ENCODE measurements around the gene IRF3.
A peak's percentile ranks its signal among the peaks of the same experiment; 100 is the strongest.

IRF3 gene

DNA sequence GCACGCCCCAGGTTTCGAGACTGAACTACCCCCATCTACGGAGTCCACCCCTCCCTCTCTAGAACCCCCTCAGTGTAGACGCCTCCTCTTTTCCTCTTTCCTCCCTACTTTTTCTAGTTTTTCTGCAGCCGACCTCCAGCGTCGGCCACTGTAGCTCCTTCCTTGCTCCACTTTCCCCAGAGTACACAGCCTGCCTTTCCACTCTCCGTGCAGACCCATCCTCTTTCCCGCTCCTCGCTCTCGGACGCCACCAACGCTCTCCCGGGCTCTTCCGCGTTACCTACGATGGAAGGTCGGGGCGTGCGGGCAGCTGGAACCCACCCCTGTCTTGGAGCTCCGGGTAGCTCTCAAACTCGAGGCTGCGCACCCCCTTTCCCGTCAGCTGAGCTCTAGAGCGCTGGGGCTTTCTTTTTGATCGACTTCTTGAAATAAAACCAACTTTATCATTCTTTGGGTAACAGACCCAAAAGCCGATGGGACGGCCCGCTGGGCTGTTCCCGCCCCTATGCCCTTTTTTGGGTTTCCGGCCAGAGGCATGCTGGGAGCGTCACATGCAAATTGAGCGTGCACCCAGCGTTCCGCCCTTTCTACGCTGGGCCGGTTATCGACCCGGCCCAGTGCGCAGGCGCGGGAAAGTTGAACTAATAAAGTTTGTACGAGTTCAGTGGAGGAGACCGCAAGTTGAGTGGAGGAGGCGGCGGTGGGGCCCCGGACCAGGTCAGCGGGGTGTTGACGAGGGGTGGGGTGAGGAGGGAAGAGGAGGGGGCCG, at the start of gene IRF3, which contains the start of gene BCL2L12:
IRF3 (minus strand) TSS at position 507 of the 769 bp plus-strand sequence. CDS start 1,019 bp downstream, outside the sequence.
BCL2L12 (plus strand) TSS at position 583 of the 769 bp plus-strand sequence. CDS start 760 bp downstream, outside the sequence.
- peak; percentile 97 for DNase-seq (ENCODE audit: low read depth)

DNA sequence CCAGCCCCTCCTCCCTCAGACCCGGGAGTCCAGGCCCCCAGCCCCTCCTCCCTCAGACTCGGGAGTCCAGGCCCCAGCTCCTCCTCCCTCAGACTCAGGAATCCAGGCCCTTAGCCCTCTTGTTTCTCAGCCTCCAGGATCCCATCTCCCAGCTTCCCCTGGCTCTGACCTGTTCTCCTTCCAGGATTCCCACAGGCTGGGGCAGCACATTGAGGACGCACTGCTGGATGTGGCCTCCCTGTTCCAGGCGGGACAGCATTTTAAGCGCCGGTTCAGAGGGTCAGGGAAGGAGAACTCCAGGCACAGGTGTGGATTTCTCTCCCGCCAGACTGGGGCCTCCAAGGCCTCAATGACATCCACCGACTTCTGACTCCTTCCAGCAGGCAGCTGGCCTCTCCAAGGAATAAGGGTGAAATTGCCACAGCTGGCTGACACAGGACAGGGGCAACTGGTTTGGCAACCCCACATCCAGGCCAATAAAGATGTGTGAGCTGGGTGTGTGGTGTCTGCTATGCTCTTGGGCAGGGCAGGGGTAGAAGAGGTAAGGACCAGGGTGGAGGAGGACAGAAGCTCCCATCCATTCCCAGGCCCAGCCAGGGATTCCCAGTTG, 47.7 kb upstream of the IRF3 start:
- DNase-seq (ENCODE audit: low read depth), result no peak

DNA sequence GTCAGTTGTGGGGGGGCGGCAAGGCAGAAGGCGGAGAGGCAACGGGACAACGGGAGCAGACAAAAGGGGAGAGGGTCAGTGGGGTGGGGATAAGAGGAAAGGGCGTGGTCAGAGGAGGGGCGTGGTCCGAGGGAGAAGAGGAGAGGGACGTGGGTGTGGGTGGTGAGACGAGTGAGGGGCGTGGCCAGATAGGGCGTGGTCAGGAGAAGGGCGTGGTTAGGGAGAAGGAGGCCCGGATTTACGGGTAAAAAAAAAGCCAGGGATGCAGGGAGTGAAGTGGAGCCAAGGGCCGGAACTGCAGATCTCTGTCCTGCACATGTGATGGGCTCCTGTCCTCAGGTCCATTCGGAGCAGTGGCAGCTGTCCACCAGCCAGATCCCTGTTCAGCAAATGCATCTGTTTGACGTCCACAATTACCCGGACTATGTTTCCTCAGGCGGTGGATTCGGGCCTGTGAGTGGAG, 46.8 kb upstream of the IRF3 start:
- DNase-seq (ENCODE audit: low read depth), result no peak

DNA sequence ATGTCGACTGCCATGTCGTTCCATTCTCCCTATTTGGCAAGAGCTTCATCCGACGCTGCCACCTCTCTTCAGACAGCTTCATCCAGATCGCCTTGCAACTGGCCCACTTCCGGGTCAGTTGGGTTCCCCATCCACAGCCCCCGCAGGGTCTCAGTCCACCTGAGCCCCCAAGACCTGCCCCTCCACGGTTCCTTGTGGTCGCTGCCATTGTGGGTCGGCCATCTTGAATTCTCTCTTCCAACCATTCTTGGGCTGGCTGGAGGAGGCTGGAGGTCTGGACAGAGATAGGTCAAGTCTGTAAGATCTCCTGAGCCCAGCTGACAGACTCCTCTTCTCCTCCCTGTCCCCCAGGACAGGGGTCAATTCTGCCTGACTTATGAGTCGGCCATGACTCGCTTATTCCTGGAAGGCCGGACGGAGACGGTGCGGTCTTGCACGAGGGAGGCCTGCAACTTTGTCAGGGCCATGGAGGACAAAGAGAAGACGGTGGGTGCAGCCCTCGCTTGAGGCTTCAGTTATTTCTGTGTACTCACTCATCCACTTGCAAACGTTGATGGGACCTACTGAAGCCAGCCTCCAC, 44.8 kb upstream of the IRF3 start:
- DNase-seq (ENCODE audit: low read depth), result no peak

GRCh38 chr19:49705919-49706318, 40.3 kb upstream of the IRF3 start:
- DNase-seq (ENCODE audit: low read depth), result no peak

- DNase-seq (ENCODE audit: low read depth), result no peak
Observed at GRCh38 chr19:49704888-49705642, 39.4 kb upstream of the IRF3 start.

GRCh38 chr19:49701271-49701786, 35.7 kb upstream of the IRF3 start:
- no peak for DNase-seq (ENCODE audit: low read depth)

GRCh38 chr19:49700563-49700962, 34.9 kb upstream of the IRF3 start:
- no peak for DNase-seq (ENCODE audit: low read depth)

DNA sequence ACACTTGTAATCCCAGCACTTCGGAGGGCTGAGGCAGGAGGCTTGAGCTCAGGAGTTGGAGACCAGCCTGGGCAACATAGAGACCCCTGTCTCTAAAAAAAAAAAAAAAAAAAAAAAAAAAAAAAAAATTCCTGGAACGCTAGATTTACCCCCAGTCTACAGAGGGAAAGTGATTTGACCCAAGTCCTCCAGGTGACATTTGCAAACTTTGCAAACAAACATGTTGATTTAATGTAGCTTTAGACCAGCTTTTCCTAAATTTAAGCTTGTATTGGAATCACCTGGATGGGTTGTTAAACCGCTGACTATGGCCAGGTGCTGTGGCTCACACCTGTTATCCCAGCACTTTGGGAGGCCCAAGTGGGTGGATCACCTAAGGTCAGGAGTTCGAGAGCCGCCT, 33.7 kb upstream of the IRF3 start:
- DNase-seq (ENCODE audit: low read depth), result no peak

DNA sequence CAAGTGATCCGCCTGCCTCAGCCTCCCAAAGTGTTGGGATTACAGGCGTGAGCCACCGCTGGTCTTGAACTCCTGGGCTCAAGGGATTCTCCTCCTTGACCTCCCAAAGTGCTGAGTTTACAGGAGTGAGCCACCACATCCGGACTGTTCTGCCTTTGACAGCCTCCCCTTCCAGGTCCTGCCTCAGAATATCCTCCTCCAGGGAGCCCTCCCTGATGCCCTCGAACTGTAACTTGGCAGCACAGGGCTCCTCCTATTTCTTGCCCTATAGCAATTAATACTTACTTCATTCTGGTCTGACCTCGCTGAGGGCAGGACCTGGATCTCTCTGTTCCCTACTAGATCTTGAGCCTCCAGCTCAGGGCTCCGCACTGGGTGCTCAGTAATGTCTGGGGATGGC, 31.2 kb upstream of the IRF3 start:
- no peak for DNase-seq (ENCODE audit: low read depth)

GRCh38 chr19:49696115-49696514, 30.5 kb upstream of the IRF3 start:
- no peak for DNase-seq (ENCODE audit: low read depth)

DNA sequence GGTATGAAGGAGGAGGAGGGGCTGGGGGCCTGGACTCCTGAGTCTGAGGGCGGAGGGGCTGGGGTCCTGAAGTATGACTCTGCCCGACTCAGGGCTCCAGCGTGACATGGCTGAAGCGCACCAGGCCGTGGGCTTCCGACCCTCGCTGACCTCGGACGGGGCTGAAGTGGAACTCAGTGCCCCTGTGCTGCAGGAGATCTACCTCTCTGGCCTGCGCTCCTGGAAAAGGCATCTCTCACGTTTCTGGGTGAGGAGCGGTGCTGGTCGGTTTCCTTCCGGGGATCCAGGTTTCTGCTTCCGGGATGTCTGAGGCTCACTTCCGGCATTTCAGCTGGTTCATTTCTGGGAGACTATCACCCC, 26.5 kb upstream of the IRF3 start:
- DNase-seq (ENCODE audit: low read depth), result no peak

DNA sequence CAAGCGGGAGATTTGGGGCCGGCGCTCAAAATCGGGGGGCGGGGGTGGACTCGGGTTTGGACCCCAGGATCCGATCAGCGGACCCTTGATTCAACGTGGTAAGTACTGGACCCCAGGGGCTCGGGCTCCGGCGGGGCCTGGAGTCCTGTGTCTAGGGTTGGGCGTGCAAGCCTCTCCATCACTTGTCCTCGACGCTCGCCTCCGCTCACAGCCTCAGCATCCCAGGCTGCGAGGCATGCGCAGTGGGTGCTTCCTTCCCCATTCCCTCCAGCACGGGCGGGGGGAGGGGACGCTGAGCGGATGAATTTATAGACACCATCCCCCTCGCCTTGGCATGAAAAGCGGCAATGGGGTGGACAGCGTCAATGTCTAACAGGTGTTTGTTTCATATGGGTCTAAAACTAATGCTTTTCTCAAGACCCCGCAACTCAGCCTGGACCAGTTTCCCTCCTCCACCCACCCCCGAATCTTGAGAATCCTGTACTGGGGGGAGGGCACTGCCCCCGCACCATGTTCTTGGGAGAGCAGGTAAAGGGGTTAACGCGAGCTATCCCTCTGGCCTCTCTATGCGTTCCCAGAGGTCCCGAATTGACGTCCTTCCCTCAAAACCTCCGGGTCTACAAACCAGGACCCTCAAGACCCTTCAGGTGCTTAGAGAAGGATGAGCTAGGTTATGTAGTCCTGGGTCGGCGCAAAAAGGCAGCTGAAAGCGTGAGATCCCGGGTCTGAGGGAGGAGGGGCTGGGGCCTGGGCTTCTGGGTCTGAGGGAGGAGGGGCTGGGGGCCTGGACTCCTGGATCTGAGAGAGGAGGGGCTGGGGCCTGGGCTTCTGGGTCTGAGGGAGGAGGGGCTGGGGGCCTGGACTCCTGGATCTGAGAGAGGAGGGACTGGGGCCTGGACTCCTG, 25.8 kb upstream of the IRF3 start:
- DNase-seq (ENCODE audit: low read depth), result peak; percentile 77

DNA sequence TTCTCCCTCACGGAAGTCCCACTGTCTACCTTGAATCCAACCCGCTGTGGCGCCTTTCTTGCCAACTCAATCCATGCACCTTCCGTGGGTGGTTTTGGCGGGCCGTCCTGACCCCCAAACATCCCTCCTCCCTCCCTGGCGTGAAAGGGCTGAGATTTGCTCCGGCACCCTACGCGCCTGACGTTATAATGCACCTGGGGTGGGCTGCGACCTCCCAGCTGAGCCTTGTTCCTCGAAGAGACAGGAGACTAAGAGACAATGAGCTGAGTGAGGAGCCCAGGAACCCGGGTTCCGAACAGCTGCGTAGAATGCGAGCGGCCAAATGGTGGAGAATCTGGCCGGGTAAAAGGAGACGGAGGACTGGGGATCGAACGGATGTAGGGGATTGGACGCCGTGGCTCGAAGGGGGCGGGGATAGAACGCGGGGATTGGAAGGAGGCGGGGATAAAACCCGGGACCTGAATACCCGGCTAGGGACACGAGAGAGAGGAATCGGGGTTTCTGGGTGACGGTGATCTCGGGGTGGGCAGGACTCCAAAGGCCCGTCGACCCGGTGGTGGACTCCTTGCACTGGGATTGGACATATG, 25.1 kb upstream of the IRF3 start, which contains the start of gene CPT1C:
CPT1C (plus strand) TSS at position 461 of the 587 bp plus-strand sequence. CDS start 1,137 bp downstream, outside the sequence.
- DNase-seq (ENCODE audit: low read depth), result peak; percentile 90

GRCh38 chr19:49690079-49690655, 24.5 kb upstream of the IRF3 start:
- no peak for DNase-seq (ENCODE audit: low read depth)

- DNase-seq (ENCODE audit: low read depth), result no peak
Observed at GRCh38 chr19:49689133-49690078, 23.7 kb upstream of the IRF3 start, which contains the start of gene ADM5. TSS of gene ADM5 (plus strand) at chr19:49689594. CDS start at chr19:49689838, 244 bp downstream.

DNA sequence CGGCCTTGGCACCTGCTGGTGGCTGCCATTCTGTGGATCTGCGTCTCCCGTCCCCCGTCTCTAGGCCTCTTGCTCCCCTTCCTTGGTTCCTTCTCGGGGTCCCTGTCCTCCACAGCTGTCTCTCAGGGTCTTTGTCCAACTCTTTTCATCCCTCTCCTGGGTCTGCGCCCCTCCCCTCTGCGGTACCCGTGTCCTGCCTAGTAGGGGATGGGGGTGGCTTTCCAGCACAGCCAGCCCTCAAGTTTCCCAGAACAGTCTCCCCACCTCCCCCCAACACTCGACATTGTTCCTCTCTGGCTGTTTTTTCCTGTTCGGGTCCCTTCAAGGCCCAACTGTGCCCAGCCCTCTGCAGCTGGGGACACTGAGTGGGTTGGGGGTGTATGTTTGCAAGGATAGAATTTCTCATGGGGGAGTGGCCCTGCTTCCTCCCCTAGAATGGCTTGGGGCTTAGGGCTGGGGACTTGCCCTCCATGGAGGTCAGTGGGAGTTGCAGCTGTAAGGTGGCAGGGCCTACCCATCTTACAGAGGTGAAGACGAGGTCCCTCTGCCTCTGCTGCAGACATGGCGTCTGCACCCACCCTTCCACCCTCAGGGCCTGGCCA, 23.0 kb upstream of the IRF3 start:
- DNase-seq (ENCODE audit: low read depth), result no peak

DNA sequence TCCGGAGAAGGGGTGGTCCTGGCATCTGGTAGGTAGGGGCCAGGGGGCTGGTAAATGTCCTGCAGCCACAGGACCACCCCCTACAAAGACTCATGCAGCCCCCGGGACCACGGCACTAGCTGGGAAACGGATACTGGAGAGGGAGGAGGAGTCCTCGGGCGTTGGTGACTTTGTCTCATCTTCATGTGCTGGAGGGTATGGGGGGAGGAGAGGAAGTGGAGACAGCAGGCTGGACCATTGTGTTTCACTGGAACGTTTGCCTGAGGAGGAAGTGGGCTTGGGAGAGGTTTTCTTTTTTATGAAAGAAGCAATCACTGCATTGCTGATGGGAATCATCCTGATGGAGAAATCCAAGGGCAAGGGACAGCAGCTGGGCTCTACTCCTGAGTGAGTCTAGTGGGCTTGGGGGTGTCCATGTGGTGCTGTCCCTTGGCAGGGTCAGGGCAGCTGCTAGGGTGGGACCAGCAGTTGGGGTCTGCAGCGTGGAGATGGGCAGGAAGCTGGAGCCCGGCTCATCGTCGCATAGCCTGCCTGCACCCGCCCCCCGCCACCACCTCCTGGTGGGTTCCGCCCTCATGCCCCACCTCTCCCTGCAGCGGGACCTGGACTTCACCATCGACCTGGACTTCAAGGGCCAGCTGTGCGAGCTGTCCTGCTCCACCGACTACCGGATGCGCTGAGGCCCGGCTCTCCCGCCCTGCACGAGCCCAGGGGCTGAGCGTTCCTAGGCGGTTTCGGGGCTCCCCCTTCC, 22.1 kb upstream of the IRF3 start:
- DNase-seq (ENCODE audit: low read depth), result no peak

Measured in HS-27A (cell line).